Central memory CD8-positive, alpha-beta T cell (primary cell): Measurements from ENCODE around the gene KRT12.

Source experiments
- ATAC-seq: fragments of 150-1000 bp; cut with Tn5 transposase; replicated peaks from 2 replicates; pipeline ENCODE4 v1.10.0; 2022; ENCODE audit warnings: mild to moderate bottlenecking, moderate FRiP score, moderate number of reproducible peaks; ENCODE audit not compliant: poor library complexity, severe bottlenecking; ENCODE audit errors: extremely low read depth
- DNase-seq, 2 donors: peaks; one replicate each; pipeline ENCODE4 v3.0.0; 2021; ENCODE audit warnings: low spot score in 2 of 2
- H3K27ac Mint-ChIP-seq: one replicate; pipeline ENCODE4 v1.8.0; 2022; ENCODE audit warnings: low read depth, mild to moderate bottlenecking, moderate library complexity, mixed read lengths
- H3K27me3 Mint-ChIP-seq: one replicate; pipeline ENCODE4 v1.8.0; 2022; ENCODE audit warnings: mixed read lengths
- H3K36me3 Mint-ChIP-seq: one replicate; pipeline ENCODE4 v1.8.0; 2022; ENCODE audit warnings: mild to moderate bottlenecking, moderate library complexity, mixed read lengths; ENCODE audit not compliant: insufficient read depth
- H3K4me1 Mint-ChIP-seq: one replicate; pipeline ENCODE4 v1.8.0; 2022; ENCODE audit warnings: mixed read lengths
- H3K4me3 Mint-ChIP-seq: one replicate; pipeline ENCODE4 v1.8.0; 2022; ENCODE audit warnings: mild to moderate bottlenecking, moderate library complexity, mixed read lengths
- H3K9me3 Mint-ChIP-seq: one replicate; pipeline ENCODE4 v1.8.0; 2022; ENCODE audit warnings: mixed read lengths

Gene KRT12

GRCh38 chr17:40850293-40850972 lies 16.6 kb downstream of the KRT12 start:
- H3K27me3 Mint-ChIP-seq = peaks cover 38% of the 10 kb centered on the region
- H3K4me1 Mint-ChIP-seq = no peaks in the 10 kb centered on the region
- ATAC-seq (no peak), DNase-seq (no peak)
- no peak overlapping the region for H3K4me3 Mint-ChIP-seq
- no peak overlapping the region for H3K27ac Mint-ChIP-seq
- no peaks in the 10 kb centered on the region for H3K36me3 Mint-ChIP-seq
- no peaks in the 10 kb centered on the region for H3K9me3 Mint-ChIP-seq

DNA sequence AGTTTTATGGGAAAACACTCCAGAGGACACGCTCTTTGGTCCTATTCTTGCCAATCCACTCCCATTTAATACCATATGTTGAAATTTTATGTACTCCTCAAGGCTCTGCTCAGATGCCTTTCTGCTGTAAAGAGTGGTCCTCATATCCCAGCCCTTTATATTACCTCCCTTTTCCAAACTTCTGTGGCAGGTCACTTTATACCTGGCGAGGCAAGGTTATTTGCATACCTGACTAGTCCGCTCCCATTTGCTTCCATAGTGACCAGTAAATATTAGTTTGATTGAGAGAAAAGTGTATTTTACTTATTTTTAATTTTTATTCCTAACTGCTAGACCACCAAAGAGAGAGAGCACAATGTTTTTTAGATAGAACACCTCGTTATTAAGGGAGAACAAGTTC lies 17.3 kb downstream of the KRT12 start:
- Mint-ChIP-seq H3K4me1 (no peaks in the 10 kb centered on the region), H3K36me3 (no peaks in the 10 kb centered on the region), H3K9me3 (no peaks in the 10 kb centered on the region), H3K4me3 (no peak overlapping the region), H3K27me3 (peaks cover 45% of the 10 kb centered on the region), H3K27ac (no peak overlapping the region)
- no peak for DNase-seq
- no peak for ATAC-seq

- peaks cover 52% of the 10 kb centered on the region for H3K27me3 Mint-ChIP-seq
Observed at GRCh38 chr17:40848583-40849235, 18.3 kb downstream of the KRT12 start.

GRCh38 chr17:40846515-40847144 lies 20.4 kb downstream of the KRT12 start:
- H3K36me3 Mint-ChIP-seq = no peaks in the 10 kb centered on the region
- ATAC-seq = no peak
- no peak overlapping the region for H3K4me3 Mint-ChIP-seq
- H3K27ac Mint-ChIP-seq = no peak overlapping the region
- no peaks in the 10 kb centered on the region for H3K4me1 Mint-ChIP-seq
- H3K9me3 Mint-ChIP-seq = no peaks in the 10 kb centered on the region
- H3K27me3 Mint-ChIP-seq = peaks cover 47% of the 10 kb centered on the region
- DNase-seq = no peak

More at GRCh38 chr17:40848583-40849235, 18.3 kb downstream of the KRT12 start:
- Mint-ChIP-seq H3K27ac (no peak overlapping the region), H3K4me3 (no peak overlapping the region), H3K9me3 (no peaks in the 10 kb centered on the region), H3K36me3 (no peaks in the 10 kb centered on the region), H3K4me1 (no peaks in the 10 kb centered on the region)
- DNase-seq (no peak), ATAC-seq (no peak)

DNA sequence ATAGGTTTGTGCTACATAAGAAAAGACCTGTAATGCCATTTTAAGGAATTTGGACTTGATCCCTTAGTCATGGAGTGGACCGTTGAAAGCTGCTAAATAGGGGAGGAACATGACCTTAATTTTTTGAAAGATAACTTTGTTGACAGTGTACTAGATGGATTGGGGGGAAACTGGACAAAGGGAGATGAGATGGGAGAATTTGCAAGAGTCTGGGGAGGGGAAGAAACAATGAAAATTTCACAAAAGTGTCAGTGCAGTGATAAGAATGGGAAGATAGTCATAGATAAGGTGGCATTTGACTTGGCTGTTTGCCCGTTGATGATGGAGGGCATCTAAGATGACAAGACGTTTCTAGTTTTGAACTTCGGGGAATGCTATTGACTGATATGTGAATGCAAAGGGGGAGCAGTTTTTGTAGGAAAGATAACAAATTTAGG lies 22.3 kb downstream of the KRT12 start:
- Mint-ChIP-seq H3K9me3 (no peaks in the 10 kb centered on the region), H3K27me3 (peaks cover 46% of the 10 kb centered on the region), H3K36me3 (no peaks in the 10 kb centered on the region), H3K4me1 (no peaks in the 10 kb centered on the region), H3K27ac (no peak overlapping the region), H3K4me3 (no peak overlapping the region)
- ATAC-seq = no peak
- no peak for DNase-seq

DNA sequence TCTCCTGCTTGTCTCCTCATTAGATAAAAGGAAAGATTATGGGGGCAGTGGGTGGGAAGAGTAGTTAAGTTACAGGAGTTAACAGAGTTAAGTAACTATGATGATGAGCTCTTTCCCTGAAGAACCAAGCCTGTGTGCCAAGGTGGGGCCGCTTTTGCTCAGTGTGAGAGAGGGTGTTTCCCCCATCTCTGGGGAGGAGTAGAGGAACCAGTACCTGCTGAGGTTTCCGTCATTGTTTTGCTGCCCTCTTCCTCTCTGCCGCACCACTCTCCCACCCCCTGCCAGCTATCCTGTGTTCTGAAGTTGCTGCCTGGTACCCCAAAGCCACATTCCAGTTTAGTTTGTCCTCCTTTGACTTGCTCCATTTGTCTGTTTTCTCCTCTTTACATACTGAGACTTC lies 23.8 kb downstream of the KRT12 start:
- Mint-ChIP-seq H3K4me3 (no peak overlapping the region), H3K9me3 (no peaks in the 10 kb centered on the region), H3K27me3 (peaks cover 46% of the 10 kb centered on the region), H3K4me1 (no peaks in the 10 kb centered on the region), H3K27ac (no peak overlapping the region), H3K36me3 (no peaks in the 10 kb centered on the region)
- ATAC-seq (no peak), DNase-seq (no peak)

GRCh38 chr17:40841246-40841645 lies 25.8 kb downstream of the KRT12 start:
- DNase-seq (no peak), ATAC-seq (no peak)
- Mint-ChIP-seq H3K36me3 (no peaks in the 10 kb centered on the region), H3K9me3 (no peaks in the 10 kb centered on the region), H3K27ac (no peak overlapping the region), H3K27me3 (peaks cover 45% of the 10 kb centered on the region), H3K4me1 (no peaks in the 10 kb centered on the region), H3K4me3 (no peak overlapping the region)

DNA sequence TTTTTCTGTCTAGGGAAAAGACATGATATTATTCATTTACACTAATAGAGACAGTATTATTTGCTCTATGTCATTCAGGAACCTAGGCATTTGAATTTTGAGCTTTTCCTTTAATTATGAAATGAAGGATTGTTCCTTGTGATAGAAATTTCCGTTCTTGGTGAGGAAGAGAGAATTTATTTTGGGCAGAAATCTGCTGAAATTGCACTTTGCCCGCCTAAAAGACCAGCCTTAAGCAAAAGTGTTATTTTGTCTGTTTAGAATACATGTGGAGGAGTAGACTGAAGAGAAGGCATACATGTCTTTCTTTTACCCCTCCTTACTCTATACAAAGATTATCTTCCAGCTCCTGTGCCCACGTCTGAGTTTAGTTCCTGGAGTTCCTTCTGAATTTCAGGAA lies 27.8 kb downstream of the KRT12 start:
- ATAC-seq = no peak
- DNase-seq = no peak
- H3K9me3 Mint-ChIP-seq = no peaks in the 10 kb centered on the region
- H3K27ac Mint-ChIP-seq = no peak overlapping the region
- H3K4me3 Mint-ChIP-seq = no peak overlapping the region
- peaks cover 24% of the 10 kb centered on the region for H3K27me3 Mint-ChIP-seq
- H3K4me1 Mint-ChIP-seq = no peaks in the 10 kb centered on the region
- H3K36me3 Mint-ChIP-seq = peaks cover 4% of the 10 kb centered on the region

DNA sequence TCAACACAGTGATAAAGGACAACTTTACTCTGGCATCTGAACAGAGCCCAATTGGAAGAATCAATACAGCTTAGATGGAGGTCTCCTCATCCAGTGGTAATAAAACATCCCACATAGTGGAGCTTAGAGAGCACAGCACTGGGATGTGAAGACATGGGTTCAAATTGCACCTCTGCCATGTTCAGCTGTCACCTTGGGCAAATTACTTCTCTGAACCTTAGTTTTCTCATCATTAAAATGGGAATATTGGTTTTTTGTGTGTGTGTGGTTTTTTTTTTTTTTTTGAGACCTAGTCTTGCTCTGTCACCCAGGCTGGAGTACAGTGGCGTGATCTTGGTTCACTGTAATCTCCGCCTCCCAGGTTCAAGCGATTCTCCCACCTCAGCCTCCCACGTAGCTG lies 31.0 kb downstream of the KRT12 start:
- no peak for DNase-seq
- H3K36me3 Mint-ChIP-seq = peaks cover 4% of the 10 kb centered on the region

DNA sequence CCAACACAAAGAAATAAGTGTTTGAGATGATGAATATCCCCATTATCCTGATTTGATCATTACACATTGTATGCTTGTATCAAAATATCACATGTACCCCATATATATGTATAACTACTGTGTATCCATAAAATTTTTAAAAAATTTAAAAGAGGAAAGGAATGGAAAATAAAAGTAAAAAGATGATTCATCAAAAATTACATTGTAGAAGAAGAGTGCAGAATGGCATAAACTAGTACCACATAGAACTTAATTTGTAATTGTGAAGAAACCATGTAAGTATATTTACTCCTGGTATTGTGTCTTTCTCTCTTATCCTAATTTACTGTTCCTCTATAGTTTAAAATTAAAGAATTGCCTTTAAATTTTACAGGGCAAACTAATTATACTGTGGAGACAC lies 33.1 kb downstream of the KRT12 start:
- Mint-ChIP-seq H3K27me3 (no peaks in the 10 kb centered on the region), H3K9me3 (no peaks in the 10 kb centered on the region), H3K27ac (no peak overlapping the region), H3K4me1 (peaks cover 5% of the 10 kb centered on the region), H3K4me3 (no peak overlapping the region), H3K36me3 (peaks cover 4% of the 10 kb centered on the region)
- DNase-seq = no peak
- ATAC-seq = no peak

More for the DNA sequence above, 31.0 kb downstream of the KRT12 start:
- ATAC-seq = no peak
- Mint-ChIP-seq H3K27ac (no peak overlapping the region), H3K4me1 (peaks cover 5% of the 10 kb centered on the region), H3K9me3 (no peaks in the 10 kb centered on the region), H3K27me3 (peaks cover 5% of the 10 kb centered on the region), H3K4me3 (no peak overlapping the region)

DNA sequence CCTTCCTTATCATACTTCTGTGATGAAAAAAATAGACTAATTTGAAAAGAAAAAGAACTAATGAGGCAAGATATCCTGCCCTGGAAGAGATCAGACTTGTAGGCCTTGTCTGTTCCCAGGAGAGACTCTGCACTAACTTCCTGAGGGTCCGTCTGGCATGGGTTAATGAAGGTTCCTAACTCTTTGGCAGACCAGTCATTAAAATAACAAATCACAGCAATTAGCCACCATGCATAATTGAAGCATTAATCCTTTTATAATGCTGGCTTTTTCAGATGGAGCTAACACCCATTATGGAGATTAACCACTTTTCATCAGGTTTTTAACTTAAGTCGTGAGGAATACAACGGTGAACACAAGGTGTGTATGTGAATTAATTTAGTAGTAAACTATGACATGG lies 34.2 kb downstream of the KRT12 start:
- no peak for DNase-seq
- Mint-ChIP-seq H3K27ac (no peak overlapping the region), H3K27me3 (no peaks in the 10 kb centered on the region), H3K9me3 (no peaks in the 10 kb centered on the region), H3K36me3 (peaks cover 4% of the 10 kb centered on the region), H3K4me1 (peaks cover 13% of the 10 kb centered on the region), H3K4me3 (no peak overlapping the region)
- no peak for ATAC-seq

- Mint-ChIP-seq H3K27ac (no peak overlapping the region), H3K9me3 (no peaks in the 10 kb centered on the region), H3K4me1 (peaks cover 16% of the 10 kb centered on the region), H3K27me3 (no peaks in the 10 kb centered on the region), H3K4me3 (no peak overlapping the region), H3K36me3 (no peaks in the 10 kb centered on the region)
- ATAC-seq = no peak
- no peak for DNase-seq
Observed at GRCh38 chr17:40830085-40830776, 36.8 kb downstream of the KRT12 start.
